Measurements from ENCODE around the gene GPR155.

DNA sequence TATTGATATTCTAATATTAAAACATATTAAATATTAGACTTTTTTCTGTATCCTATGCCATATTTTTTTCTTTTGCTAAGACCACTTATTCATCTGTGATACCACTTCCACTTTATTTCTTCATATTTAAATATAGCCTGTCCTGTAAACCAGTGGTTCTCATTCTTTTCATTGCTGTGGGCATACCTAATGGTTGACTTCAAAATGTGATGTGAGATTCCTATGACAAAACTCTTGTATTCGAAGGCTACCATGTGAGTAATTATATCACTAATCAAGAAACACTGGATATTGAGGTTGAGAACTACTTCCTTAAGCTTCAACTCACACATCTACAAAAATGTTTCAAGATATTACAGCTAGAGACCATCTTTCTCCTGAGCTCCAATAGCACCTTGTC lies 87.7 kb downstream of the GPR155 start:
- TF ChIP-seq EZH2 (IDR thresholded peaks at IDR 0.05; ENCODE audit: low read depth): no peak
- TF ChIP-seq CTCF (conservative IDR thresholded peaks at IDR 0.05): no peak

Measured in PC-9 (cell line).